GM18519 (cell line): ENCODE data around the gene MEF2D.

Source experiments
- ATAC-seq: cut with Tn5 transposase; IDR thresholded peaks from one replicate; pipeline ENCODE4 v1.9.1; 2021; ENCODE audit warnings: mild to moderate bottlenecking, moderate library complexity; ENCODE audit not compliant: unreplicated experiment, low FRiP score

Gene MEF2D

DNA sequence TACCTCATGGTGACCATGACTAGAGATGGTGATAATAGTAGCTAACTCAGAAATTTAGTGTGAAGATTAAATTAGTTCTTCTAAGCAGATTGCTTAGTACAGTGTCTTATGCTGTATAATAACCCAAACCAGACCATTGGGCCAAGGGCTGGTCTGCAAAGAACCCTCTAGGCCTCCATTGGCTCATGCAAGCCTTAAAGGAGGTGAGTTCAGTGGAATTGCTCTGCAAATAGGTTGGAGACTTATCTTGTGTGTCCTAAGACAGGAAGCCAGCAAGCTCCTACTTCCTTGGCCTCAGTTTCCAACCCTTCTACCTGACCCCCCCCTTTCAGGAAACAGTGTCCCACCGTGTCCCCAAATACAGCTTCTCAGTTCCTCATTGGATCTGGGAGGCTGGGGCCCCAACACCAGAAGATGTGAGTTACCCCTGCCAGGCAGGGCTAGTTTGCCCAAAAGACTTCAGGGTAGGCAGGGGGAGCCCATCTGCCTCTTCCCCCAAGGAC lies 1.9 kb upstream of the MEF2D start:
- no peak for ATAC-seq

DNA sequence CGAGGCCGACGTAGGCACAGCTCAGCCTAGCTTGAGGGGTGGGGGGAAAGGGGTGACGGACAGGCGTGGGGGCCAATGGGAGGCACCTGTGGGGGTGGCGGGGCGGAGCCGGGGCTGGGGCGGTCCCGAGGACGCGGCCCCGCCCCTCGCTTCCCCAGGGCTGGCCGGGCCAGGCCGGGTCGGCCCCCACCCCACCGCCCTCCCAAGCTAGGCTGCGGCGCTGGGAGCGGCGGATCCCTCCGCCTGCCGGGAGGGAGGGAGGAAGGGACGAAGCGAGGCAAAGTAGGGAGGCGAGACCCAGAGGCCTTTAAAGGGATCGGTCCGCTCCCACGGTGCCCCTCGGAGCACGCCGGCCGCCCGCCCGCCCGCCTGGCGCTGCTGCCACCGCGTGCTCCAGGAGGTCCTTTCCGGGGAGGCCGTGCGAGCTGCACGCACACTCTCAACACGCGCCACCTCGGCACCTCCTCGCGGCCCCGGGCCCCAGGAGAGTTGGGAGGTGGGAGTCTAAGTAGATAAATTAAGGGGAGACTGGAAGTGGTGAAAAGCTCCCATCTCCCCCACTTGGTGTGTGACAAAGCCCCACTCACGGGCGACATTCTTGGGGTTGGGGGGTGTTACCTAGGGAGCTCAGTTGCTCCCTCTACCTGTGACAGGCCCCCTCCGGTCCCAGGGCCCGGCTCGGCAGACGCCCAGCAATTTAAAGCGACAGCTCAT lies 375 bp upstream of the MEF2D start:
- peak; percentile 33 for ATAC-seq

GRCh38 chr1:156499842-156500542 lies 583 bp downstream of the MEF2D start:
- no peak for ATAC-seq

DNA sequence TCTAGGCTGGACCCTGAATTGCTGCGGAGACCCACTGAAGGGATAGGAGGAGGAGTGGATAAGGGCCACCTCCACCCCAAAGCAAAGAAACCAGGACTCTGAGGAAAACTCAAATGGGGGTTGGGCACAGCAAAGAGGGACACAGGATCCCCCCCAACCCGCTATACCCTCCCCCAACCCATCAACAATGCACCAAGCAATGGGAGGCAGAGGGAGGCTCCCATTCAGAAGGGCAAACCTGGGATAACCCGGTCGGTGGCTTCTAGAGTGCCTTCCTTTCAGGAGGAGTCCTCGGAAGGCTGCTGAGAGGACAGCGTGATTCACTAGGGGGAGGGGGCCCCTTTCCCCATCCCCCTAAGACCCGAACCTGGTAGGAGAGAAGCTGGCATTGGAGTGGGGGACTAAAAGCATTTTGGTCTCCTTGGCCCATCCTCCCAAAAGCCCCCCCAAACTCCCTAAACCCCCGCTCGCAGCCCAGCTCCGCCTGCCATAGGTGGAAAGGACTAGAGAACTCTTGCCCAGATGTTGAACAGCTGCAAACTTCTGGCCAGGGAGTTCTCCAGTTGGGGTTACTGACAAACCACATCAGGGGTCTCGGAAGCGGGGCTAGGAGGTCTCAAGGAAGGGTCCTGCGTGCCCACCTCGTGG lies 1.3 kb downstream of the MEF2D start:
- no peak for ATAC-seq

GRCh38 chr1:156498432-156499193 lies 2.0 kb downstream of the MEF2D start:
- ATAC-seq: no peak

GRCh38 chr1:156497743-156498431 lies 2.7 kb downstream of the MEF2D start:
- no peak for ATAC-seq

DNA sequence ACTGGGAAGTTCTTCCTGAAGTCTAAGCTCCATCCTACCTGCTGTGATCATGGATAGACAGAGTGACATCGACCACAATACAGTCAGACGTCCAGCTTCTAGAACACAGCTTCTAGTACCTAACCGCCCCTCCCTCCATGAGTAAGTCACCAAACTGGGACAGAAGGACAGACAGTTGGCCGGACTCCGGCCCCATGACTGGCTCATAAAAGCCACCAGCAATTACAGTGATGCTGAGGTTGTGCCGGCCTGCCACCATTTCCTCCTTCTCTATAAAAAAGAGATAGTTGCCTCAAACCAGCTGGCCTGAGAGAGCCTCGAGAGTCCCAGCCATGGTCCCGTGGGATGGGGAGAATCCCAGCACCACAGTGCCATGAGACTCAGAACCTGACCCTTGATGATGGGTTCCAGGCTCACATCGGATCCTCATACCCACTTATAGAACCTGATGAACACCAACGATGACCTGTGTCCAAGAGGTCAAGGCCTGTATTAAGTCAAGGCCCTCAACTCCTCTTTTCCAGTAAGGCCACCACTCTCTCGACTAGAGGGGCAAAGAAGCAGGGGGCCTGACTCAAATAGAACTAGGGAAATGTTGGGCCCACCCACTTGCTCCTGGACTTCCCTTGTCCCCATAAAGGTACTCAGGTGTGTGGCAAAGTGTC lies 3.4 kb downstream of the MEF2D start:
- no peak for ATAC-seq

- no peak for ATAC-seq
These were observed 4.3 kb downstream of the MEF2D start for GRCh38 chr1:156496211-156496761.

GRCh38 chr1:156495401-156496140 lies 5.0 kb downstream of the MEF2D start:
- ATAC-seq: no peak

DNA sequence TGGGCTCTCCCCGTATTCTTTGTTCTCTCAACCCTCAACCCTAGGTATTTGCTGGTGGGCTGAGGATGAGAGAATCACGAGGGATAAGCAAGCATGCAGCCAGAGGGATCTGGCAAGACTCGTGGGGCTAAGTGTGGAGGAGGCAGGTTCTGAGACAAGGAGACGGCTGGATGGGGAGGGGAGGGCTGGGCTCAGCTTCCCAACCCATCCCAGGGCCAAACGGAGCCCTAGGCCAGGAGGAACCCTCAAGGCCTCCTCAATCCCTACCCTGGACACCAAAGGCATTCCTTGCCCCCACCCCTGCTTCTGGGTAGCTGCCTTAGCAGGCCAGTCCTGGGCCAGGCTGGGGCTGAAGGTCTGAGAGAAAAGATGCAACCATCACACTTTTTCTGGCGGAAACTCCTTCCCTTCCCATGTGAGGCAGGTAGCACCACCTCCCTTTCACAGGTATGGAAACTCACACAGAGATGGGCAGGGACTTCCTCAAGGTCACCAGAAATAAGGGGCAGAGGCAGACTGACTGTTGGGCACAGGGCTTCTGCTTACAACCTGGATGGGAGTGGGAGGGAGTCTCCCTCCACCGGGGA lies 6.2 kb downstream of the MEF2D start:
- no peak for ATAC-seq

DNA sequence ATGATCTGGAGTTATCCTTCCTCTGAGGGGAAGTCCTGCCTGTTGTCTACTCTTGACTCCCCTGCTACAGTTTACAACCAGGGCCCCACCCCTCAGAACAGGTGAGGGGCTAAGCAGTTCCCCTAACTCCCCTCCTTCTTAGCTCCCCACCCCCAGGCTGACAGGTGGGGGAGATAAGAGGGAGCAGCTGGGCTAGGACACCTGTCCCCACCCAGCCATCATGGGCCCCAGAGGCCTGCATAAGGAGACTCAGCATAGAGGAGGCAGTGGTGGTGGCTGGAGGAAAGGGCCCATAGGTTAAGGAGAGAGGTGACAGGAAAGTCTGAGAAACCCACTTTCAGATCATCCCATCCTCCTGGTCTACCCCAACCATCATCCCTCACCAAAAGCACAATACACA lies 6.8 kb downstream of the MEF2D start:
- ATAC-seq: no peak

DNA sequence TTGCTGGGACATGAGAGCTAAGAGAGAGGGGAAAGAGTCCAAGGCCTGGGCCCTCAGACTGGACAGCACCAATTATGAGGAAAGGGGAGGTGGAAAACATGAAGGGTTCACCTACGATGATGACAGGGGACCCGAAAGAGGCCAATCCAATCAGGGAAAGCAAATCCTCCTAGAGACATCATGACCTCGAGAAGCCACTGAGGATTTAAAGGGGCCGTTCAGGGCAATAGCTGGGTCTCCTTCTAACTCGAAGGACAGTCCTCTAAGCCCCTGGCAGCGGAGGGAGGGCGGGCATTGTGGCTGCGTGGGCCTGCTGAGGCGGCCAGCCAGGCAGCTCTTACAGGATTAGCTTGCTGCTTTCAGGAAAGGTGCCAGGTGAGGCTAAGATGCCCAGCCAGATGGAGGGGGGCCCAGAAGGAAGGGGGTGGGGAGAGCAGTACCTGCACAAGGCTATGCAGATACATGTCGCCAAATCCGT lies 7.4 kb downstream of the MEF2D start:
- ATAC-seq: no peak

GRCh38 chr1:156492591-156493080 lies 7.9 kb downstream of the MEF2D start:
- ATAC-seq: no peak

- ATAC-seq: no peak
These were observed 8.5 kb downstream of the MEF2D start for GRCh38 chr1:156492013-156492590.

- no peak for ATAC-seq
These were observed 9.2 kb downstream of the MEF2D start for GRCh38 chr1:156491151-156491949.

DNA sequence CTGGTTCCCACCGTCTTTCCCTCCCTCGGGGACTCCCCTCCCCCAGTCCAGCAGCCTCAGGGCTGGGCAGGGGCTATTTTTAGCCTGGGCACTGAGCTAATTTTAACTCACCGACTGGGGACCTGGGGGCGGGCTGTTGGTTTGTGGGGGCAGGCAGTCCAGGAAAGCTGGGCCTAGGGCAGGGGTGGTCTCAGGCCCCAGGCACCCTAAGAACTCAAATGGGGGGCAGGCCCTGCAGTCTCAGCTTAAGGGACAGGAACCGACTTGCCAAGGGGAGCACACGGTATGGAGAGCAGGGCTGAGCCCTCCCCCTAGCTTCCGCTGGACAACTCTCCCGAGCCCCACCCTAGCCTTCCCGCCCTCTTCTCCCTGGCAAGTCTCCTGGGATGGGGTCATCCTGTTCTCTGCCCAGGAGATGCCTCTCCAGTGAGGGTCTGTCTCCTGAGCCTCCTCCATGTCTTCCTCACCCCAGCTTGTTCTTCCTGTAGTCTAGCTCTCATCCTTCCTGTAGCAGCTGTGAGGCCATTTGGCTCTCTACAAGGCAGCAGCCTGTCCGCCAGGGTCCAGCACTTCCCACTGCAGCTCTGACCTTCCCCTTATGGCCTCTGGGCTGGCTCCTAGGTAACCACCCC lies 10.1 kb downstream of the MEF2D start:
- no peak for ATAC-seq
